ENCODE data around the gene PCGF5.

- TF ChIP-seq CTCF (IDR thresholded peaks at IDR 0.05) (no peak), POLR2A (IDR thresholded peaks at IDR 0.05) (no peak)
These were observed 5.1 kb upstream of the PCGF5 start for GRCh38 chr10:91215384-91215783.

All from heart left ventricle (tissue), 13 donors.